Epithelial cell of proximal tubule (primary cell): ENCODE results near the gene ROR1. TPM values are rescaled to one million over a fixed set of nuclear protein-coding genes. Genes with fewer than 3 reads are reported as not detected.

ENCODE experiments used
- DNase-seq: peaks from one replicate; pipeline ENCODE4 v3.0.0-alpha.2; 2011; ENCODE audit warnings: low read depth
- H3K4me3 ChIP-seq: 2 replicates; pipeline ENCODE4 v1.5.1; 2011; ENCODE audit warnings: low read depth, mild to moderate bottlenecking, low read length
- CTCF ChIP-seq: conservative IDR thresholded peaks from 2 replicates; pipeline ENCODE4 v1.5.1; 2012; ENCODE audit warnings: low read depth, mild to moderate bottlenecking, low read length
- total RNA-seq: library from RNA; depleted of rRNA; stranded (reverse); fragments of >200 nt; gene quantifications from 2 replicates; pipeline ENCODE4 v1.2.3, GENCODE V29; 2015

Gene ROR1
- total RNA-seq, 1 donor from 2014 or later, result 5.9 TPM

GRCh38 chr1:64107118-64107519, 333.3 kb downstream of the ROR1 start:
- no peak overlapping the region for H3K4me3 ChIP-seq
- TF ChIP-seq CTCF, result no peak
- no peak for DNase-seq

DNA sequence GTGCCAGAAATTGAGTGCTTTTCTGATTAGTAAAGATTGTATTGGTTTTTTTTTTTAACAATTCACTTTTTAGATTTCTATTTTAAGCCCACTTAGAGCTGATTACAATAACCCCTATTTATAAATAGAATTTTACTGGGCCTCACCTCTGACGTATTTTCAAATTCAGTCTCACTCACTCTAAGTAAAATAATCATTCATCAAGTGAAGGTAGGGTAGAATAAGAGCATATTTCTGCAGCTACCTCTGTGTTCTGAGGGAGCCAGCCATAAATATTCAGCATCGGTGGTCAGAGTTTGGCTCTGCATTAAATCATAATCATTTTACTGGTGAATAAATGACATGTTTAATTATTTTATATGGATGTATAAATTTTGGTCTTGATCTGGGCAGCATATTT, 333.8 kb downstream of the ROR1 start:
- DNase-seq, result no peak
- no peak for TF ChIP-seq CTCF
- H3K4me3 ChIP-seq, result no peak overlapping the region

- DNase-seq, result no peak
- H3K4me3 ChIP-seq, result no peak overlapping the region
- no peak for TF ChIP-seq CTCF
Measured at GRCh38 chr1:64110924-64111777, 337.3 kb downstream of the ROR1 start.

- peak; percentile 48 for DNase-seq
- TF ChIP-seq CTCF, result no peak
- H3K4me3 ChIP-seq, result no peak overlapping the region
Measured at GRCh38 chr1:64111787-64112186, 338.0 kb downstream of the ROR1 start.

DNA sequence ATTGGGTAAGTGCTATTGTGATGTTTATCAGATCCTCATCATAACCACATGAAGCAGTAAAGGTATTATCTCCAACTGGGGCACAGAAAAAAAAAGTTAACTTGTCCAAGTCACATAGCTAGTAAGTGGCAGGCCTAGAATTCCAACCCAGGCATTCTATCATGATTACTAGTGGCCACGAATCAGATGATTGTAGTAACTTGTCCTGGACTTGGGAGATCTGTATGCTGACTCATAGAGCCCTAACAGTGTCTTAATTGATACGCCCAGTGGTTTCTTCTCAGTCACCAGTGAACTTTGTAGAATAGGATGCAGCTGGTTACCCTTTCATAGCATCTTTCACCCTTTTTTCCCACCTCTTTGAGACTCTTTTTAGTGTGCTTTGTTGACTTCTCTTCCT, 338.5 kb downstream of the ROR1 start:
- DNase-seq, result peak; percentile 91
- no peak for TF ChIP-seq CTCF

GRCh38 chr1:64114012-64114525, 340.3 kb downstream of the ROR1 start:
- H3K4me3 ChIP-seq, result no peak overlapping the region
- no peak for DNase-seq
- no peak for TF ChIP-seq CTCF

More for the DNA sequence above, 338.5 kb downstream of the ROR1 start:
- H3K4me3 ChIP-seq, result no peak overlapping the region

GRCh38 chr1:64116537-64116936, 342.7 kb downstream of the ROR1 start:
- no peak for TF ChIP-seq CTCF
- no peak for DNase-seq
- H3K4me3 ChIP-seq, result no peak overlapping the region
